ENCODE measurements around the gene CCDC160. TPM values are rescaled to one million over a fixed set of nuclear protein-coding genes. Genes with fewer than 3 reads are reported as not detected.

CCDC160 gene
- total and polyA plus RNA-seq, 11 donors = 0.06 TPM; not detected in 10

DNA sequence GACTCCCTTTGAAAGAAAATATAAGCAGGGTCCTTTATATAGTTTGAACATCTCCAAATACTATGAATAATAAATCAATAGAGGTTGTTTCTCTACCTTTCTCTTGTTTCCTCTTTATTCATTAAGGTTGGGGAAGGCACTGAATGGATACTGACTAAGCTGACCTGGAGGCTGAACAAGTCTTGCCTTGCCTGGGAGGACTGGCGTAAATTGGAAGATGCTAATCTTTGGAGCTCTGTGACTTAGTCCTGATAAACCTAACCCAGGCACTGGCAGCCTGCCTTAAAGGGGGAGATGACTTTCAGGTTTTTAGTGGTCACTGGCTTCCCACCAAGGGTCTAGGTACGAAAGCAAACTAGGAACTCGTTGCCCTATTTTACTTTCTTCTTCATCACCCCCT lies 10.5 kb downstream of the CCDC160 start:
- Histone ChIP-seq H3K36me3 (no peaks in the 10 kb centered on the region), H3K4me1 (no peaks in the 10 kb centered on the region), H3K27ac (no peak overlapping the region), H3K9me3 (no peaks in the 10 kb centered on the region), H3K4me3 (no peak overlapping the region), H3K27me3 (peaks cover 0 to 21% (median 0%) of the 10 kb centered on the region in 9 donors)
- no peak for TF ChIP-seq POLR2A (IDR thresholded peaks at IDR 0.05)
- TF ChIP-seq, protein P1, sequence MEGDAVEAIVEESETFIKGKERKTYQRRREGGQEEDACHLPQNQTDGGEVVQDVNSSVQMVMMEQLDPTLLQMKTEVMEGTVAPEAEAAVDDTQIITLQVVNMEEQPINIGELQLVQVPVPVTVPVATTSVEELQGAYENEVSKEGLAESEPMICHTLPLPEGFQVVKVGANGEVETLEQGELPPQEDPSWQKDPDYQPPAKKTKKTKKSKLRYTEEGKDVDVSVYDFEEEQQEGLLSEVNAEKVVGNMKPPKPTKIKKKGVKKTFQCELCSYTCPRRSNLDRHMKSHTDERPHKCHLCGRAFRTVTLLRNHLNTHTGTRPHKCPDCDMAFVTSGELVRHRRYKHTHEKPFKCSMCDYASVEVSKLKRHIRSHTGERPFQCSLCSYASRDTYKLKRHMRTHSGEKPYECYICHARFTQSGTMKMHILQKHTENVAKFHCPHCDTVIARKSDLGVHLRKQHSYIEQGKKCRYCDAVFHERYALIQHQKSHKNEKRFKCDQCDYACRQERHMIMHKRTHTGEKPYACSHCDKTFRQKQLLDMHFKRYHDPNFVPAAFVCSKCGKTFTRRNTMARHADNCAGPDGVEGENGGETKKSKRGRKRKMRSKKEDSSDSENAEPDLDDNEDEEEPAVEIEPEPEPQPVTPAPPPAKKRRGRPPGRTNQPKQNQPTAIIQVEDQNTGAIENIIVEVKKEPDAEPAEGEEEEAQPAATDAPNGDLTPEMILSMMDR (IDR thresholded peaks at IDR 0.05) = no peak
- ATAC-seq (no peak), DNase-seq (no peak)
- 80 to 91% (median 89%) methylated on average over 3 of the region's 3 CpGs for WGBS, 4 donors
- intact Hi-C loops (cut with DNase I) = no loop called here

DNA sequence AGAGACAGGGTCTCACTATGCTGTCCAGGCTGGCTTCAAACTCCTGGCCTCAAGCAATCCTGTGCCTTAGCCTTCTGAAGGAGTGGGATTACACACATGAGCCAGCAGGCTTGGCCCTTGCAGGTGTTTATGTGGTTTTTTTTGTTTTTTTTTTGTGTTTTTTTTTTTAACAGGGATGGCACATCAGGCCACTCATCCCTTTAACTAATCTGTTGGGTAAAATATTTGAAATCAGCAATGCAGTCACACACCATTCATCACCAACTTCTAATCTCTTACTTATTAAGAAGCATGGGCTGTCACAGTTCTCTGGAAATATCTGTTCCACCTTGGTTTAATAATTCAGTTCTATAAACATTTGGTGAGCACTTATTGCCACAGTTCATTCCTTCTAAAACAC lies 12.3 kb downstream of the CCDC160 start:
- Histone ChIP-seq H3K9me3 (no peaks in the 10 kb centered on the region), H3K27ac (no peak overlapping the region), H3K36me3 (no peaks in the 10 kb centered on the region), H3K27me3 (peaks cover 0 to 21% (median 0%) of the 10 kb centered on the region in 9 donors), H3K4me1 (no peaks in the 10 kb centered on the region), H3K4me3 (no peak overlapping the region)
- no peak for ATAC-seq
- no peak for TF ChIP-seq POLR2A (IDR thresholded peaks at IDR 0.05)
- TF ChIP-seq, protein P1 (IDR thresholded peaks at IDR 0.05) = no peak
- no peak for DNase-seq
- intact Hi-C loops (cut with DNase I) = no loop called here

DNA sequence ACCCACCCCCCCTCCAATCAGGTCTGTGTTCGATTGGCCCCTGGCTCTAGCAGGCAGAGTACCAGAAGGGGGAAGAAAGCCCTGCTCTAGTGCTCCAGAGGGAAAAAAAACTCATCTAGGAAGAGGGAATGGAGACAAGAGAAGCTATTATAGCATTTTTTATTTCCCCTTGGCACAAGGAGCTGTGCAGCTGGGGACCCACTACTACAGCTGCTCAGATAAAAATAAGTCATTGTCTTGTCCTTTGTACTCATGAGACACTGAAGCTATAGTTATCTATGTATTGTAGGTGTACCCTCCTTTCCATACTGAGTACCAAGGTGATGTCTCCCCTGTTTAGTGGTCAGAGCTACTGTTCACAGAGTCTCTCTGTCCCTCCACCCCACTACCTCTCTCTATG lies 14.3 kb downstream of the CCDC160 start:
- Histone ChIP-seq H3K9me3 (no peaks in the 10 kb centered on the region), H3K36me3 (no peaks in the 10 kb centered on the region), H3K27ac (no peak overlapping the region), H3K4me3 (no peak overlapping the region), H3K4me1 (no peaks in the 10 kb centered on the region), H3K27me3 (peaks cover 0 to 17% (median 0%) of the 10 kb centered on the region in 9 donors)
- TF ChIP-seq, protein P1 (IDR thresholded peaks at IDR 0.05) = no peak
- no peak for TF ChIP-seq POLR2A (IDR thresholded peaks at IDR 0.05)
- DNase-seq (no peak), ATAC-seq (no peak)
- WGBS, 4 donors = 16 to 75% (median 42%) methylated on average over 1 of the region's 1 CpG
- intact Hi-C loops (cut with DNase I) = no loop called here

DNA sequence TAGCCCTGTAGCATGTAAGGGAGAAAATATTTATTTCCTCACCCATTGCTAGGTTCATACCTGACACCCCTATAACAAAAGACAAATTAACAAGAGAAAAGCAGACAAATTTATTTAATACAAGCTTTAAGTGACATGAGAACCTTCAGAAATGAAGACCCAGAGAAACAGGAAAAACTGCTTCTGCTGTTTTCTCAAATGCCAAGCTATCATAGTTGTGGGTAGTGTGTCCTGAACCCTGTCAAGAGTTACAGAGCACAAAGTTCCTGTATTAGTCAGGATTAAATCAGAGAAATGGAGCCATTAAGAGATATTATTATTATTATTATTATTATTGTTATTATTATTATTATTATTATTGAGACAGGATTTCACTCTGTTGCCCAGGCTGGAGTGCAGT lies 17.5 kb downstream of the CCDC160 start:
- Histone ChIP-seq H3K9me3 (no peaks in the 10 kb centered on the region), H3K27ac (no peak overlapping the region), H3K4me1 (no peaks in the 10 kb centered on the region), H3K36me3 (no peaks in the 10 kb centered on the region), H3K27me3 (peaks cover 0 to 3% (median 0%) of the 10 kb centered on the region in 9 donors), H3K4me3 (no peak overlapping the region)
- intact Hi-C loops (cut with DNase I) = no loop called here
- DNase-seq = no peak
- ATAC-seq = no peak
- TF ChIP-seq POLR2A (IDR thresholded peaks at IDR 0.05) = no peak
- TF ChIP-seq, protein P1 (IDR thresholded peaks at IDR 0.05) = no peak
